ENCODE results near the gene KCNQ2. TPM values are rescaled to one million over a fixed set of nuclear protein-coding genes. Genes with fewer than 3 reads are reported as not detected.
A peak's percentile ranks its signal among the peaks of the same experiment; 100 is the strongest.

The KCNQ2 gene
- total and polyA plus RNA-seq, 5 donors: under 0.01 to 2.3 (median 1.1) TPM; not detected in 2

DNA sequence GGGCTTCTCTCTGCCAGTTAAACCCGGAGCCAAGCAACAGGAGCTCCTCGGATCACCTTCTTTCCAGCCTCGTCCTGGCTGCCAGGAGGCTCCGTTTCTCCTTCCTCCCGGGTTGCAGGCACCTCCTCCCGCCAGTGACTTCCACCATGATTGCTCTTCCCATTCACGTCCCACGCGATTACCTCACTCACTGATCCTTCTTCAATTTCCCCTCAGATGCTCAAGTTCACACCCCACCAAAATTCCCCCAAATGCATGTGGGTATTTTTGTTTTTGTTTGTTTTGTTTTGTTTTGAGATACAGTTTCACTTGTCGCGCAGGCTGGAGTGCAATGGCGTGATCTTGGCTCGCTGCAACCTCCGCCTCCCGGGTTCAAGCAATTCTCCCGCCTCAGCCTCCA lies 25.1 kb downstream of the KCNQ2 start:
- 80% methylated on average over 16 of the region's 16 CpGs for WGBS
- no peaks in the 10 kb centered on the region for H3K4me1 ChIP-seq (ENCODE audit: control insufficient read depth, insufficient read depth, low read length)
- ATAC-seq: no peak
- no peak for DNase-seq
- no peak overlapping the region for H3K4me3 ChIP-seq (ENCODE audit: low read length)
- no peak overlapping the region for H3K27ac ChIP-seq (ENCODE audit: low read length)
- H3K9me3 ChIP-seq (ENCODE audit: control insufficient read depth, low read length): no peaks in the 10 kb centered on the region
- intact Hi-C loops (cut with DNase I): no loop called here
- no peaks in the 10 kb centered on the region for H3K27me3 ChIP-seq (ENCODE audit: control insufficient read depth, insufficient read depth)

- no peaks in the 10 kb centered on the region for H3K27me3 ChIP-seq (ENCODE audit: control insufficient read depth, insufficient read depth)
- intact Hi-C loops (cut with DNase I): no loop called here
These were observed 26.0 kb downstream of the KCNQ2 start for GRCh38 chr20:63446216-63447024.

GRCh38 chr20:63445075-63445734 lies 27.2 kb downstream of the KCNQ2 start:
- no peaks in the 10 kb centered on the region for H3K9me3 ChIP-seq (ENCODE audit: control insufficient read depth, low read length)
- H3K4me1 ChIP-seq (ENCODE audit: control insufficient read depth, insufficient read depth, low read length): no peaks in the 10 kb centered on the region
- H3K27me3 ChIP-seq (ENCODE audit: control insufficient read depth, insufficient read depth): no peaks in the 10 kb centered on the region
- 61% methylated on average over 15 of the region's 15 CpGs for WGBS
- intact Hi-C loops (cut with DNase I): no loop called here
- ATAC-seq: peak in 1 of 2 donors; percentile 70
- no peak overlapping the region for H3K27ac ChIP-seq (ENCODE audit: low read length)
- no peak for DNase-seq
- H3K4me3 ChIP-seq (ENCODE audit: low read length): no peak overlapping the region

More at GRCh38 chr20:63446216-63447024, 26.0 kb downstream of the KCNQ2 start:
- DNase-seq: peak in 2 of 3 donors; percentile 64 to 76
- peak; percentile 18 to 85 for ATAC-seq
- no peaks in the 10 kb centered on the region for H3K9me3 ChIP-seq (ENCODE audit: control insufficient read depth, low read length)
- no peaks in the 10 kb centered on the region for H3K4me1 ChIP-seq (ENCODE audit: control insufficient read depth, insufficient read depth, low read length)
- no peak overlapping the region for H3K27ac ChIP-seq (ENCODE audit: low read length)
- 51% methylated on average over 31 of the region's 31 CpGs for WGBS
- H3K4me3 ChIP-seq (ENCODE audit: low read length): no peak overlapping the region

GRCh38 chr20:63444548-63444947 lies 27.9 kb downstream of the KCNQ2 start:
- Histone ChIP-seq H3K27ac (ENCODE audit: low read length) (no peak overlapping the region), H3K9me3 (ENCODE audit: control insufficient read depth, low read length) (no peaks in the 10 kb centered on the region), H3K4me1 (ENCODE audit: control insufficient read depth, insufficient read depth, low read length) (no peaks in the 10 kb centered on the region), H3K4me3 (ENCODE audit: low read length) (no peak overlapping the region), H3K27me3 (ENCODE audit: control insufficient read depth, insufficient read depth) (no peaks in the 10 kb centered on the region)
- WGBS: 94% methylated on average over 24 of the region's 24 CpGs
- intact Hi-C loops (cut with DNase I): loop anchor here in 1 of 4 donors (5.0 kb wide), 1 partner anchor 78 kb away; the partner anchor contains the start of gene PPDPF
- ATAC-seq (no peak), DNase-seq (no peak)

DNA sequence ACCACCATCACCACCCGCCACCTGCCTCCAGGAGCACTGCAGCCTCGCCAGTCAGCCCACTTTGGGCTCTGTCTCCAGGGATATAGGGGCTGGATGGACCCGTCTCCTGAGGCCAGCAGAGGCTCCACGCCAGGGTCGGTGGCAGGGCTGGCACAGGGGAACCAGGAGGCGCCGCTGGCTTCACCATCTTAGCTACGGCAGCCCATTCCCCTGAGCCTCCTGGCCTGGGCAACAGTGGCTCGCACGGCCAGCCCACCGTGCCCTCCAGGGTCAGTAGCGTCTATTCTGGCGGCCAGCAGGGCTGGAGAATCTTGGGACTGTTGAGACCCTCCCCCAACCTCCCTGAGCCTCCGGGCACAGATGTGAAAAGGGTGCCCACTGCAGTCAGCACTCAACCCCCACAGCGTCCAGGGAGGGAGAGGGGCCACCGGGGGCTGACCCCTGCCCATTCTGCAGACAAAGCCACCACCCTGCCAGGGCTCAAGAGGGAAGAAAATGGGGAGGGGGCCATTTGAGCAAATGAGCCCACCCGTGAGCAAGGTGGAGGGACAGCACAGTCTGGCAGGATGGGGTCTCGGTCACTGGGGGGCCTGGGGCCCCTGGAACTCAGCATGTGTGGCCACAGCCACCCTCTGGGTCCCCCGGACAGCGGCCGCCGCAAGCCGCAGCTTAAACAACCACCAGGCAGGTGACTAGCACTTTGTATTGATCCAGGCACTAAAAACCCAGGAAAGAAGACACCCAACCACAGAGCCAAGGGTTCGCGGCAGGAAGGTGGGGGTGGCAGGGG lies 28.7 kb downstream of the KCNQ2 start:
- Histone ChIP-seq H3K9me3 (ENCODE audit: control insufficient read depth, low read length) (no peaks in the 10 kb centered on the region), H3K4me1 (ENCODE audit: control insufficient read depth, insufficient read depth, low read length) (no peaks in the 10 kb centered on the region), H3K27me3 (ENCODE audit: control insufficient read depth, insufficient read depth) (no peaks in the 10 kb centered on the region), H3K4me3 (ENCODE audit: low read length) (no peak overlapping the region), H3K27ac (ENCODE audit: low read length) (no peak overlapping the region)
- DNase-seq (no peak), ATAC-seq (no peak)
- 91% methylated on average over 25 of the region's 25 CpGs for WGBS
- intact Hi-C loops (cut with DNase I): loop anchor here in 1 of 4 donors (5.0 kb wide), 1 partner anchor 78 kb away; the partner anchor contains the start of gene PPDPF

DNA sequence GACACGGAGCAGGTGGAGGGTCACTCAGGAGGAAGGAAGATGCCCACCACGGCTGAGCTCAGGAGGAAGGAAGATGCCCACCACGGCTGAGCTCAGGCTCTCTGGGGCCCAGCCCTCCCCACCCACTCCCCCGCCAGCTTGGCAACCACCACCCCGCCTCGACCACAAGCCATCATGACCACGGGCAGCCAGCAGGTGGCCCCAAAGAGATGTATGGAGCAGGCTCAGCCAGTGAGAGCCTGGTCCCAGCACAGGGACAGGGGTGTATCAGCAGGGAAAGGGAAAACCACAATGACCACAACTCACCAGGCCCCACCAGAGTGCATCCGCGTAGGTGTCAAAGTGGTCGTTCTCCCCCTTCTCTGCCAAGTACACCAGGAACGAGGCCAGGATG lies 30.4 kb downstream of the KCNQ2 start:
- peak; percentile 69 to 85 (median 82) for DNase-seq
- WGBS: 37% methylated on average over 11 of the region's 11 CpGs

GRCh38 chr20:63441136-63442099 lies 31.0 kb downstream of the KCNQ2 start:
- H3K27me3 ChIP-seq (ENCODE audit: control insufficient read depth, insufficient read depth): no peaks in the 10 kb centered on the region
- no peak for ATAC-seq
- intact Hi-C loops (cut with DNase I): loop anchor here in 1 of 4 donors (5.0 kb wide), 1 partner anchor 81 kb away; the partner anchor contains the start of gene PPDPF
- H3K4me1 ChIP-seq (ENCODE audit: control insufficient read depth, insufficient read depth, low read length): no peaks in the 10 kb centered on the region
- H3K9me3 ChIP-seq (ENCODE audit: control insufficient read depth, low read length): no peaks in the 10 kb centered on the region
- 58% methylated on average over 22 of the region's 22 CpGs for WGBS
- no peak overlapping the region for H3K4me3 ChIP-seq (ENCODE audit: low read length)
- no peak overlapping the region for H3K27ac ChIP-seq (ENCODE audit: low read length)
- DNase-seq: no peak

More for the DNA sequence above, 30.4 kb downstream of the KCNQ2 start:
- ATAC-seq: peak; percentile 32 to 46
- Histone ChIP-seq H3K4me3 (ENCODE audit: low read length) (no peak overlapping the region), H3K27ac (ENCODE audit: low read length) (no peak overlapping the region), H3K4me1 (ENCODE audit: control insufficient read depth, insufficient read depth, low read length) (no peaks in the 10 kb centered on the region), H3K9me3 (ENCODE audit: control insufficient read depth, low read length) (no peaks in the 10 kb centered on the region), H3K27me3 (ENCODE audit: control insufficient read depth, insufficient read depth) (no peaks in the 10 kb centered on the region)
- intact Hi-C loops (cut with DNase I): loop anchor here in 1 of 4 donors (5.0 kb wide), 1 partner anchor 80 kb away; the partner anchor contains the start of gene PPDPF

DNA sequence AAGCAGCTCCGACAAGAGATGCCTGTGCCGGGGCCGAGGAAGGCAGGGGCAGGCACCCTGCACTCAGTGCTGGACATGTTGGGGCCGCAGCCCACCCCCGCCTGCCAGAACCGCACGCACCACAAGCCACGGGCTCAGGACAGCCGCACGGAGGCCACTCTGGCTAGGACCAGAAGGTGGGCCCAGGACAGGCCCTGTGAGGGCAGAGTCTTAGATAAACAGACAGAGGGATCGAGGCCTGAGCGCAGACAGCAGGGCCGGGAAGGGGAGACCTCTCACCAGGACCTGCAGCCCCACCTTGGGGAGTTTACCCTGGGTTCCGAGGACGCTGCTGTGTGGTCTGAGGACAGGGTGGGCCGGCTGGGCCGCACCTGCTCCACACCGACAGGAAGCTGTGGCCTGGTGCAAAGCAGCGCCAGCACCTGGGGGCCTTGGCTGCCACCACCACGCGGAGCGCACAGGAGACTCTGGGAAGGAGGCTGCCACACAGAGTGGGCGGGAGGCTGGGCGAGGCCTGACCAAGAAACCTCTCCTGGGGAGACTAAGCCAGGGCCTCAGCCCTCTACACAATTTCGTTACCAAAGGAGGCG lies 32.0 kb downstream of the KCNQ2 start:
- no peaks in the 10 kb centered on the region for H3K4me1 ChIP-seq (ENCODE audit: control insufficient read depth, insufficient read depth, low read length)
- H3K4me3 ChIP-seq (ENCODE audit: low read length): no peak overlapping the region
- DNase-seq (no peak), ATAC-seq (no peak)
- no peaks in the 10 kb centered on the region for H3K27me3 ChIP-seq (ENCODE audit: control insufficient read depth, insufficient read depth)
- no peaks in the 10 kb centered on the region for H3K9me3 ChIP-seq (ENCODE audit: control insufficient read depth, low read length)
- intact Hi-C loops (cut with DNase I): loop anchor here in 1 of 4 donors (5.0 kb wide), 1 partner anchor 82 kb away; the partner anchor contains the start of gene PPDPF
- 87% methylated on average over 26 of the region's 26 CpGs for WGBS
- H3K27ac ChIP-seq (ENCODE audit: low read length): no peak overlapping the region

DNA sequence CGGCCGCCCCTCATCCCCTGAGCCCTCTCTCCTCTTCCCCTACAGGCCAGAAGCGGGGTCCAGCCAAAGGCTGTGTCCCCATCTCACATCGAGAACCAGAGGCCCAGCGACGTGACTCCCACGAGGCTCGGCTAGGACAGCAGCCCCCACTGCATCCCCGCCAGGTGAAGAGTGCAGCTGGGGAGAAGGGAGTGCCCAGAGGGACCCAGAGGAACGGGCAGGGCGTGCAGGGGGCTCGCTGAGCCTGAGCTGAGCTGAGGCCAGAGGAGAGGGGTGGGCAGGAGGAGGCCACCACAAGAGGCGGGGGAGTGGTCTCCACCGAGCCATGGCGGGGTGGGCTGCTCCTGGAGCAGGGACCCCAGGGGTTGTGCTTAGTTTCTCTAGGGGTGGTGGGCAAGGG lies 32.6 kb downstream of the KCNQ2 start:
- Histone ChIP-seq H3K9me3 (ENCODE audit: control insufficient read depth, low read length) (no peaks in the 10 kb centered on the region), H3K27me3 (ENCODE audit: control insufficient read depth, insufficient read depth) (no peaks in the 10 kb centered on the region), H3K27ac (ENCODE audit: low read length) (no peak overlapping the region), H3K4me1 (ENCODE audit: control insufficient read depth, insufficient read depth, low read length) (no peaks in the 10 kb centered on the region), H3K4me3 (ENCODE audit: low read length) (no peak overlapping the region)
- no peak for ATAC-seq
- no peak for DNase-seq
- WGBS: 89% methylated on average over 15 of the region's 15 CpGs
- intact Hi-C loops (cut with DNase I): loop anchor here in 1 of 4 donors (5.0 kb wide), 1 partner anchor 82 kb away; the partner anchor contains the start of gene PPDPF
